ENCODE measurements around the gene PARP11.

PARP11 gene

GRCh38 chr12:3898756-3899155 lies 25.6 kb upstream of the PARP11 start:
- no peak overlapping the region for H4K8ac ChIP-seq (ENCODE audit: low read depth, low read length)
- H2BK15ac ChIP-seq (ENCODE audit: low read length): no peak overlapping the region
- no peak overlapping the region for H2BK12ac ChIP-seq (ENCODE audit: low read length)
- H3K9ac ChIP-seq (ENCODE audit: low read depth, low read length, poor library complexity): no peak overlapping the region
- no peaks in the 10 kb centered on the region for H3K27me3 ChIP-seq (ENCODE audit: control insufficient read depth in 3 of 3, insufficient read depth in 3 of 3, low read depth in 1 of 3, low read length in 3 of 3)
- H3K27ac ChIP-seq (replicated peaks; ENCODE audit: low read length): no peak overlapping the region
- H3K4ac ChIP-seq (ENCODE audit: low read length): no peak overlapping the region
- H3K4me3 ChIP-seq (ENCODE audit: low read length in 2 of 2): no peak overlapping the region
- H3K9me3 ChIP-seq (replicated peaks in 1 of 2; ENCODE audit: control insufficient read depth in 2 of 2, insufficient read depth in 1 of 2, low read depth in 1 of 2, low read length in 2 of 2): peaks cover 0 to 2% of the 10 kb centered on the region in 2 donors
- H3K4me2 ChIP-seq (ENCODE audit: insufficient read depth, low read length, poor library complexity, severe bottlenecking): no peak overlapping the region
- no peaks in the 10 kb centered on the region for H3K79me1 ChIP-seq (ENCODE audit: low read depth, low read length)
- peak overlapping the region; percentile 8 for H2AFZ ChIP-seq (ENCODE audit: low read length)
- H2BK120ac ChIP-seq (ENCODE audit: low read depth, low read length): no peak overlapping the region
- no peak overlapping the region for H2AK5ac ChIP-seq (ENCODE audit: low read depth, low read length)
- H3K4me1 ChIP-seq (ENCODE audit: control insufficient read depth in 2 of 2, insufficient read depth in 1 of 2, low read depth in 1 of 2, low read length in 2 of 2): peaks cover 10 to 26% of the 10 kb centered on the region in 2 donors
- WGBS, 2 donors (ENCODE audit: extremely low coverage in 2 of 2, insufficient read length in 2 of 2, insufficient replicate concordance in 1 of 2): no CpG with 5 or more reads among the region's 3 CpGs
- H2BK5ac ChIP-seq (ENCODE audit: low read length): no peak overlapping the region
- H3K18ac ChIP-seq (ENCODE audit: low read length): no peak overlapping the region
- no peaks in the 10 kb centered on the region for H3K36me3 ChIP-seq (replicated peaks in 1 of 2; ENCODE audit: control insufficient read depth in 2 of 2, insufficient read depth in 2 of 2, low read length in 2 of 2)
- no peak for DNase-seq (ENCODE audit: low spot score)
- no peak overlapping the region for H3K23ac ChIP-seq (ENCODE audit: low read depth, low read length, poor library complexity)
- H3K14ac ChIP-seq (ENCODE audit: low read length): no peak overlapping the region
- no peak overlapping the region for H4K91ac ChIP-seq (ENCODE audit: low read depth, low read length, poor library complexity)

- H2AK5ac ChIP-seq (ENCODE audit: low read depth, low read length): no peak overlapping the region
- peak overlapping the region; percentile 19 for H2AFZ ChIP-seq (ENCODE audit: low read length)
- no peak overlapping the region for H3K9ac ChIP-seq (ENCODE audit: low read depth, low read length, poor library complexity)
- H4K8ac ChIP-seq (ENCODE audit: low read depth, low read length): no peak overlapping the region
- no CpG with 5 or more reads among the region's 7 CpGs for WGBS, 2 donors (ENCODE audit: extremely low coverage in 2 of 2, insufficient read length in 2 of 2, insufficient replicate concordance in 1 of 2)
- H2BK15ac ChIP-seq (ENCODE audit: low read length): no peak overlapping the region
- no peak overlapping the region for H4K91ac ChIP-seq (ENCODE audit: low read depth, low read length, poor library complexity)
- H3K36me3 ChIP-seq (replicated peaks in 1 of 2; ENCODE audit: control insufficient read depth in 2 of 2, insufficient read depth in 2 of 2, low read length in 2 of 2): no peaks in the 10 kb centered on the region
- H3K4ac ChIP-seq (ENCODE audit: low read length): no peak overlapping the region
- H2BK5ac ChIP-seq (ENCODE audit: low read length): no peak overlapping the region
- no peaks in the 10 kb centered on the region for H3K27me3 ChIP-seq (ENCODE audit: control insufficient read depth in 3 of 3, insufficient read depth in 3 of 3, low read depth in 1 of 3, low read length in 3 of 3)
- no peak overlapping the region for H2BK12ac ChIP-seq (ENCODE audit: low read length)
- H3K23ac ChIP-seq (ENCODE audit: low read depth, low read length, poor library complexity): no peak overlapping the region
- no peak overlapping the region for H2BK120ac ChIP-seq (ENCODE audit: low read depth, low read length)
- no peak overlapping the region for H3K18ac ChIP-seq (ENCODE audit: low read length)
- H3K14ac ChIP-seq (ENCODE audit: low read length): no peak overlapping the region
- H3K79me1 ChIP-seq (ENCODE audit: low read depth, low read length): no peaks in the 10 kb centered on the region
- H3K4me1 ChIP-seq (ENCODE audit: control insufficient read depth in 2 of 2, insufficient read depth in 1 of 2, low read depth in 1 of 2, low read length in 2 of 2): peaks cover 10 to 26% of the 10 kb centered on the region in 2 donors
- no peak for DNase-seq (ENCODE audit: low spot score)
- H3K9me3 ChIP-seq (replicated peaks in 1 of 2; ENCODE audit: control insufficient read depth in 2 of 2, insufficient read depth in 1 of 2, low read depth in 1 of 2, low read length in 2 of 2): no peaks in the 10 kb centered on the region
- no peak overlapping the region for H3K4me3 ChIP-seq (ENCODE audit: low read length in 2 of 2)
- H3K27ac ChIP-seq (replicated peaks; ENCODE audit: low read length): no peak overlapping the region
- H3K4me2 ChIP-seq (ENCODE audit: insufficient read depth, low read length, poor library complexity, severe bottlenecking): no peak overlapping the region
These were observed 24.3 kb upstream of the PARP11 start for GRCh38 chr12:3897371-3897971.

GRCh38 chr12:3896801-3897351 lies 23.7 kb upstream of the PARP11 start:
- H3K27ac ChIP-seq (replicated peaks; ENCODE audit: low read length): peak overlapping the region; percentile 49
- no CpG with 5 or more reads among the region's 2 CpGs for WGBS, 2 donors (ENCODE audit: extremely low coverage in 2 of 2, insufficient read length in 2 of 2, insufficient replicate concordance in 1 of 2)

GRCh38 chr12:3896356-3896755 lies 23.2 kb upstream of the PARP11 start:
- H3K23ac ChIP-seq (ENCODE audit: low read depth, low read length, poor library complexity): no peak overlapping the region
- H2BK15ac ChIP-seq (ENCODE audit: low read length): no peak overlapping the region
- peaks cover 10 to 26% of the 10 kb centered on the region in 2 donors for H3K4me1 ChIP-seq (ENCODE audit: control insufficient read depth in 2 of 2, insufficient read depth in 1 of 2, low read depth in 1 of 2, low read length in 2 of 2)
- H3K79me1 ChIP-seq (ENCODE audit: low read depth, low read length): no peaks in the 10 kb centered on the region
- no peak overlapping the region for H4K8ac ChIP-seq (ENCODE audit: low read depth, low read length)
- no peaks in the 10 kb centered on the region for H3K9me3 ChIP-seq (replicated peaks in 1 of 2; ENCODE audit: control insufficient read depth in 2 of 2, insufficient read depth in 1 of 2, low read depth in 1 of 2, low read length in 2 of 2)
- H3K9ac ChIP-seq (ENCODE audit: low read depth, low read length, poor library complexity): no peak overlapping the region
- H3K14ac ChIP-seq (ENCODE audit: low read length): no peak overlapping the region
- WGBS, 2 donors (ENCODE audit: extremely low coverage in 2 of 2, insufficient read length in 2 of 2, insufficient replicate concordance in 1 of 2): no CpG with 5 or more reads among the region's 2 CpGs
- no peak overlapping the region for H4K91ac ChIP-seq (ENCODE audit: low read depth, low read length, poor library complexity)
- H3K27ac ChIP-seq (replicated peaks; ENCODE audit: low read length): no peak overlapping the region
- H3K18ac ChIP-seq (ENCODE audit: low read length): no peak overlapping the region
- H2BK12ac ChIP-seq (ENCODE audit: low read length): no peak overlapping the region
- peak overlapping the region; percentile 19 for H2AFZ ChIP-seq (ENCODE audit: low read length)
- H3K4ac ChIP-seq (ENCODE audit: low read length): no peak overlapping the region
- no peaks in the 10 kb centered on the region for H3K27me3 ChIP-seq (ENCODE audit: control insufficient read depth in 3 of 3, insufficient read depth in 3 of 3, low read depth in 1 of 3, low read length in 3 of 3)
- no peak overlapping the region for H3K4me3 ChIP-seq (ENCODE audit: low read length in 2 of 2)
- H3K36me3 ChIP-seq (replicated peaks in 1 of 2; ENCODE audit: control insufficient read depth in 2 of 2, insufficient read depth in 2 of 2, low read length in 2 of 2): no peaks in the 10 kb centered on the region
- no peak overlapping the region for H2BK5ac ChIP-seq (ENCODE audit: low read length)
- DNase-seq (ENCODE audit: low spot score): no peak
- no peak overlapping the region for H3K4me2 ChIP-seq (ENCODE audit: insufficient read depth, low read length, poor library complexity, severe bottlenecking)
- no peak overlapping the region for H2BK120ac ChIP-seq (ENCODE audit: low read depth, low read length)
- H2AK5ac ChIP-seq (ENCODE audit: low read depth, low read length): no peak overlapping the region

More at GRCh38 chr12:3896801-3897351, 23.7 kb upstream of the PARP11 start:
- no peak overlapping the region for H3K4me2 ChIP-seq (ENCODE audit: insufficient read depth, low read length, poor library complexity, severe bottlenecking)
- H3K27me3 ChIP-seq (ENCODE audit: control insufficient read depth in 3 of 3, insufficient read depth in 3 of 3, low read depth in 1 of 3, low read length in 3 of 3): no peaks in the 10 kb centered on the region
- no peak overlapping the region for H2BK120ac ChIP-seq (ENCODE audit: low read depth, low read length)
- no peak for DNase-seq (ENCODE audit: low spot score)
- H3K79me1 ChIP-seq (ENCODE audit: low read depth, low read length): no peaks in the 10 kb centered on the region
- no peak overlapping the region for H3K9ac ChIP-seq (ENCODE audit: low read depth, low read length, poor library complexity)
- H2AFZ ChIP-seq (ENCODE audit: low read length): peak overlapping the region; percentile 19
- no peak overlapping the region for H3K23ac ChIP-seq (ENCODE audit: low read depth, low read length, poor library complexity)
- H3K18ac ChIP-seq (ENCODE audit: low read length): no peak overlapping the region
- H2BK12ac ChIP-seq (ENCODE audit: low read length): no peak overlapping the region
- no peak overlapping the region for H4K91ac ChIP-seq (ENCODE audit: low read depth, low read length, poor library complexity)
- H3K4me3 ChIP-seq (ENCODE audit: low read length in 2 of 2): no peak overlapping the region
- no peaks in the 10 kb centered on the region for H3K9me3 ChIP-seq (replicated peaks in 1 of 2; ENCODE audit: control insufficient read depth in 2 of 2, insufficient read depth in 1 of 2, low read depth in 1 of 2, low read length in 2 of 2)
- H3K36me3 ChIP-seq (replicated peaks in 1 of 2; ENCODE audit: control insufficient read depth in 2 of 2, insufficient read depth in 2 of 2, low read length in 2 of 2): no peaks in the 10 kb centered on the region
- H3K4ac ChIP-seq (ENCODE audit: low read length): no peak overlapping the region
- H2BK5ac ChIP-seq (ENCODE audit: low read length): no peak overlapping the region
- no peak overlapping the region for H4K8ac ChIP-seq (ENCODE audit: low read depth, low read length)
- H3K4me1 ChIP-seq (ENCODE audit: control insufficient read depth in 2 of 2, insufficient read depth in 1 of 2, low read depth in 1 of 2, low read length in 2 of 2): peaks cover 10 to 26% of the 10 kb centered on the region in 2 donors
- H2AK5ac ChIP-seq (ENCODE audit: low read depth, low read length): no peak overlapping the region
- no peak overlapping the region for H2BK15ac ChIP-seq (ENCODE audit: low read length)
- H3K14ac ChIP-seq (ENCODE audit: low read length): no peak overlapping the region

Data from neuronal stem cell (in vitro differentiated cells).